Stimulated activated naive CD8-positive, alpha-beta T cell treated with anti-CD3 and anti-CD28 coated beads, Interleukin-15, amount 100 ng/mL, for 72 hours (primary cell): ENCODE results near the gene DCAF11.
"Not testable (repeated sequence)": the region's sequence is repeated elsewhere in the genome, so short reads cannot be mapped to it uniquely, and the experiment has no call there.

Experiments
- ATAC-seq: fragments of 150-1000 bp; cut with Tn5 transposase; 2 replicates; pipeline ENCODE4 v1.10.0; 2021; ENCODE audit warnings: mild to moderate bottlenecking, moderate library complexity
- DNase-seq, 2 donors: peaks; one replicate each; pipeline ENCODE4 v3.0.0; 2021 to 2022
- H3K27ac Mint-ChIP-seq, 2 donors: one replicate each; pipeline ENCODE4 v1.8.0; 2022; ENCODE audit warnings: mild to moderate bottlenecking in 2 of 2, mixed read lengths in 2 of 2, moderate library complexity in 2 of 2
- H3K27me3 Mint-ChIP-seq: one replicate; pipeline ENCODE4 v1.8.0; 2022; ENCODE audit warnings: mixed read lengths
- H3K4me1 Mint-ChIP-seq: one replicate; pipeline ENCODE4 v1.8.0; 2022; ENCODE audit warnings: mild to moderate bottlenecking, mixed read lengths
- H3K4me3 Mint-ChIP-seq, 2 donors: one replicate each; pipeline ENCODE4 v1.8.0; 2022; ENCODE audit warnings: mild to moderate bottlenecking in 2 of 2, mixed read lengths in 2 of 2, moderate library complexity in 1 of 2
- H3K9me3 Mint-ChIP-seq, 2 donors: one replicate each; pipeline ENCODE4 v1.8.0; 2022; ENCODE audit warnings: mixed read lengths in 2 of 2

The DCAF11 gene

GRCh38 chr14:24100197-24100981 lies 14.2 kb upstream of the DCAF11 start:
- H3K4me1 Mint-ChIP-seq, result peaks cover 23% of the 10 kb centered on the region
- DNase-seq, result no peak
- H3K27ac Mint-ChIP-seq, result no peak overlapping the region
- ATAC-seq, result no peak
- no peak overlapping the region for H3K4me3 Mint-ChIP-seq
- no peaks in the 10 kb centered on the region for H3K27me3 Mint-ChIP-seq
- H3K9me3 Mint-ChIP-seq, result no peaks in the 10 kb centered on the region

DNA sequence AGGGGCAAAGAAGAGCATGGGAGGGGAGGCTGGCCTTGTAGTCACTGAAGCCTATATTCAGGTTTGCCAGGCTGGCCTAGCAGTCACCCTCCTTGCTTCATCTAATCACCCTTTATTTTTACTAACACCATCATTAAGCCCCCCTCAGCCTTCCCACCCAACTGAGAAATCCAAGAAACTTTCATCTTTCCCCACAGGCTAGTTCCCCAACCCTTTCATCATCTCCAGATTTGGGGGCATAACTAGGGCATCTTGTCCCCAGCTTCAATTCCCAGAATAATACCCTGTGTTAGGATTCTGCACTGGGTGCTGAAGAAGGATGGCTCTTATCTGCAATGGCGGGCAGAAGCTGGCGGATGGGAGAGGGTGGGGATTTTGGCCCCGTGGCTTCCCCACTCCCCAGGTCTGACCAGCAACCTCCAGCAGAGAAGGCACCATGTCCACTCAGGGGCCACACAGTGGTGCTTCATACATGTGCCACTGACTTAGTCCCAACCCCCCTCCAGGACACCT lies 13.5 kb upstream of the DCAF11 start:
- DNase-seq (no peak), ATAC-seq (no peak)
- Mint-ChIP-seq H3K27me3 (no peaks in the 10 kb centered on the region), H3K4me1 (peaks cover 24% of the 10 kb centered on the region), H3K27ac (peak overlapping the region in 1 of 2 donors; percentile 12), H3K9me3 (no peaks in the 10 kb centered on the region), H3K4me3 (no peak overlapping the region)

DNA sequence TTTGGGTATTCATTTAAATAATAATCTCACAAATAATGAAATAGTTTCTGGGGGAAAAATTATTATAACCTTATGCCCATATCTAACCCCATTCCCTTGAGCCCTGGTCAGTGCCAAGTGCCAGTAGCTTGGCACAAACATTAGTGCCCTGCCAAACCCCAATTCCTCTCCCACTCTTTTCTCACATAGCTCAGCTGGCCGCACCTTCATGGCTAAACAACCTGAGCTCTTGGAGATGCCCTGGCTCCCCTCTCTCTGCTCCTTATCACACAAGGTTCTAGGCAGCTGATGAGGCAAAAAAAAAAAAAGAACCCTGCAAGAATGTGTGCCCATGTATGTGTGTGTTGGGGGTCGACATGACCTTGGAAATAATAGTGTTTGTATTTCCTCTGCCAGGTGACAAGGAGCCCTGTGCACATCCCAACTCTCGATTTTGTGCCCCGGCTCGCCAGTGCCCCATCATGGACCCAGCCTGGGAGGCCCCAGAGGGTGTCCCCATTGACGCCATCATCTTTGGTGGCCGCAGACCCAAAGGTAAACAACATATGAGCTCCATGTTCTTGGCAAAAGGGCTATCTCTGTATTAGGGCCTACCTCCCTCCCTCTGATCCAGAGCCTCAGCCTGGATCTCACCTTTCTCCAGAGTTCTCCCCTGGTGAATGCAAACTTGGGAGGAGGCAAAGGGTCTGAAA lies 12.1 kb upstream of the DCAF11 start:
- Mint-ChIP-seq H3K27me3 (no peaks in the 10 kb centered on the region), H3K4me3 (no peak overlapping the region), H3K4me1 (peaks cover 20% of the 10 kb centered on the region), H3K27ac (peak overlapping the region in 1 of 2 donors; percentile 6), H3K9me3 (no peaks in the 10 kb centered on the region)
- DNase-seq (no peak), ATAC-seq (no peak)

- H3K27me3 Mint-ChIP-seq, result no peaks in the 10 kb centered on the region
- no peak overlapping the region for H3K27ac Mint-ChIP-seq
- ATAC-seq (no peak), DNase-seq (no peak)
- H3K4me1 Mint-ChIP-seq, result peaks cover 17% of the 10 kb centered on the region
- no peaks in the 10 kb centered on the region for H3K9me3 Mint-ChIP-seq
- H3K4me3 Mint-ChIP-seq, result no peak overlapping the region
These were observed 11.1 kb upstream of the DCAF11 start for GRCh38 chr14:24103451-24103850.

- not testable (repeated sequence) for H3K27me3 Mint-ChIP-seq, H3K4me3 Mint-ChIP-seq, DNase-seq, H3K9me3 Mint-ChIP-seq, H3K27ac Mint-ChIP-seq, ATAC-seq
- H3K4me1 Mint-ChIP-seq, result peaks cover 28% of the 10 kb centered on the region
These were observed 8.9 kb upstream of the DCAF11 start for GRCh38 chr14:24105609-24106239.

DNA sequence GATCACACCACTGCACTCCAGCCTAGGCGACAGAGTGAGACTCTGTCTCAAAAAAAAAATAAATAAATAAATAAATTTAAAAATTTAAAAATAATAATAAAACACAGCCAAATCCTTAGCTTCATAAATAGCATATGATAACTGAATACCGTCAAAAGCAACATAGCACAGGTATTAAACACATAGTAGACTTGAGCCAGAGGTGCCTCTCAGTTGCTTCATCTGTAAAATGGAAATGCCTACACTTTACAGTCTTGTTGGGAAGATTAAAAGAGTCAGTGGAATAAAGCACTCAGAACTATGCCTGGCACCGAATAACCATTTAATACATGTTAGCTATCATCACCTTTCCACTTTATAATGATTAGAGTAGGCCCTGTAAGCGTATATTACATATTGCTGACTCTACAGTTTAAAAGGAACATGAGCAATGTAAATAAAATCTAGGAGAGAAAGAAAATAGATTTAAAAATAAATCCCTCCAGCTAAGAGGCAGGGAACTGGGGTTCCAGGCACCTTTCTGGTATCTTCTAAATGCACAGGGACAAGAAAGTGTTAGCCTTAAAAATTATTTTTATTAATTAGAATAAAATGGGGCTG lies 7.8 kb upstream of the DCAF11 start:
- H3K27ac Mint-ChIP-seq, result no peak overlapping the region
- H3K4me1 Mint-ChIP-seq, result peaks cover 28% of the 10 kb centered on the region
- no peaks in the 10 kb centered on the region for H3K9me3 Mint-ChIP-seq
- ATAC-seq (no peak), DNase-seq (no peak)
- no peaks in the 10 kb centered on the region for H3K27me3 Mint-ChIP-seq
- no peak overlapping the region for H3K4me3 Mint-ChIP-seq

DNA sequence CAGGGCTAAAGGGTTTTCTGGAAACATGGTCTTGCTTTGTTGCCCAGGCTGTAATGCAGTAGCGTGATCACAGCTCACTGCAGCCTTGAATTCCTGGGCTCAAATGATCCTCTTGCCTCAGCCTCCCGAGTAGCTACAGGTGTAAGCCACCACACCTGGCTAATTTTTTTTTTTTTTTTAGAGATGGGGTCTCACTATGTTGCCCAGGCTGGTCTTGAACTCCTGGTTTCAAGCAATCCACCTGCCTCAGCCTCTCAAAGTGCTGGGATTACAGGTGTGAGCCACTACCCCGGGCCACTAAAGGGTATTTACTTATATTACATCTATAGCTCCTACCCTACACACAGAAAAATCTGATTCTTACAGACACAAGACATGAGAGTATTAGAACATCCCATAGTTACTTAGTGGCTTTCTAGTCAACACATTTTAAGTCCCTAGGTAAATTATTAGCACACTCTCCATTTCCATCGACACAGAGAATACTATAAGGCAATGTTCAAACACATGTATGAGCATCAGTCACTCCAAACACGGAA lies 6.2 kb upstream of the DCAF11 start:
- peak; percentile 43 for ATAC-seq
- Mint-ChIP-seq H3K9me3 (no peaks in the 10 kb centered on the region), H3K4me1 (peaks cover 28% of the 10 kb centered on the region), H3K27ac (peak overlapping the region; percentile 88 to 94), H3K27me3 (no peaks in the 10 kb centered on the region), H3K4me3 (peak overlapping the region; percentile 7 to 10)
- DNase-seq, result no peak

DNA sequence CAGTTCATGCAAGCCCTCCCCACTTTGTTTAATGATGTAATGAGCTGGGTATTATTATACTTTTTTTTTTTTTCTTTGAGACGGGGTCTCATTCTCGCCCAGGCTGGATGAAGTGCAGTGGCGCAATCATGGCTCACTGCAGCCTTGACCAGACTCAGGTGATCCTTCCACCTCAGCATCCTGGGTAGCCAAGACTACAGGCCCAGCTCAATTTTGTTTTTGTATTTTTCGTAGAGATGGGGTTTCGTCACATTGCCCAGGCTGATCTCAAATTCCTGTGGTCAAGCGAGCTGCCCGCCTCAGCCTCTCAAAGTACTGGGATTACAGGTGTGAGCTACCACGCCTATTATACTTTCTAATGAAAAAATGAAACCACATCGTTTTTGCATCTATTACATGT lies 4.5 kb upstream of the DCAF11 start:
- ATAC-seq, result no peak
- H3K4me1 Mint-ChIP-seq, result peaks cover 27% of the 10 kb centered on the region
- no peak overlapping the region for H3K27ac Mint-ChIP-seq

DNA sequence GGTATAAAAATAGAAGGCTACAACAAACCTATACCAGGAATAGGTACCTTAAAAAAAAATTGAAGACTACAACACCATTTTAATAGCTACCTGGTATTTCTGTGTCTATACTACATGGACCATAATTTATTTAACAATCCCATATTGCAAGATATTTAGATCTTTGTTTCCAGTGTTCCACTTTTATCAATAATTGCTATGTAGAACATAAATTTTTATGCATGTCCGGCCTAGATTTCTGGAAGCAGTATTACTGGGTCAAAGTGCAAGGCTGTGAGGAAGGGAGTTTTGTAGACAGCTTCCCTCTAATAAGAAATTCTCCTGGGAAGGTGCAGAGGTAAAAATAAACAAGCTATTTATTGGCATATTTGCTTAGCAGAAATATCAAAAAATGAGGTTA lies 4.1 kb upstream of the DCAF11 start:
- H3K4me3 Mint-ChIP-seq, result no peak overlapping the region
- H3K27ac Mint-ChIP-seq, result no peak overlapping the region
- peaks cover 27% of the 10 kb centered on the region for H3K4me1 Mint-ChIP-seq
- no peaks in the 10 kb centered on the region for H3K9me3 Mint-ChIP-seq
- ATAC-seq (no peak), DNase-seq (no peak)
- H3K27me3 Mint-ChIP-seq, result no peaks in the 10 kb centered on the region

More for the DNA sequence above, 4.5 kb upstream of the DCAF11 start:
- Mint-ChIP-seq H3K9me3 (no peaks in the 10 kb centered on the region), H3K27me3 (no peaks in the 10 kb centered on the region), H3K4me3 (no peak overlapping the region)
- no peak for DNase-seq

GRCh38 chr14:24113379-24113800 lies 1.2 kb upstream of the DCAF11 start:
- Mint-ChIP-seq H3K4me3 (peak overlapping the region; percentile 94 to 97), H3K4me1 (peaks cover 33% of the 10 kb centered on the region)
- no peak for DNase-seq

DNA sequence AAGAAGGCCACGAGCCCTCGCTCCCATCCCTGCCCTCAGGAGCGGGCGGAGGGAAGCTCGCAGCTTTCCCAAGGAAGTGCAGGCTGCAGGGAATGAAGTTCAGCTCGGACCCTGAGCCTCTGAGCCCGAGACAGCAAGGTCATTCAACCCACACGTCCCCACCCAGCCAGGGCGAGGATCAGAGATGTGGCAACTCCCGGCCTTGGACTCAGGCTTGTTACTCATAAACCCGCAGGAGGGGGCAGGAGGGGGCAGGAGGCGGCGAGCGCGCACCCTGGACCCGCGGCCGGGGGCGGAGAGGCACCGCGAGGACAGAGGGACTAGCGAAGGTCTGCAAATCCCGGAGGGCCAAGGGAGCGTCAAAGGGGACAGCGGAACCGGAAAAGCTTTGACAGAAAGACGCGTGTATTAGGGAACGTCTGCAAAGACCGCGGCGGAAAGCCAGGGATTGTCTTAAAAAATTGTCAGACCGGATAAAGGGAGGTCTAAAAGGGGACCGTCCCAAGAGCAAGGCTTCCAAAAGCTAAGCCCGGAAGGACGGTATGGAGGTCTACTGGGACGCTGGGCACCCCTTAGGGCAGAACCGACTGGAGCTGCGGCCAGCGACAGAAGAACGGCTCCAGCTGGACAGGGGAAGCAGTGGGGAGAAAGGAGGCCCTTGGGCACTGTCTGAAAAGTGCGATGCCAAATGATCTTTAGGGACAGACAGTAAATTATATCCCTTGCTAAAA lies 611 bp upstream of the DCAF11 start:
- Mint-ChIP-seq H3K27me3 (no peaks in the 10 kb centered on the region), H3K9me3 (no peaks in the 10 kb centered on the region), H3K4me1 (peaks cover 28% of the 10 kb centered on the region), H3K4me3 (peak overlapping the region; percentile 94 to 97), H3K27ac (peak overlapping the region; percentile 98 to 99)
- DNase-seq (peak; percentile 86 to 92), ATAC-seq (peak; percentile 62)

More at GRCh38 chr14:24113379-24113800, 1.2 kb upstream of the DCAF11 start:
- ATAC-seq, result no peak
- H3K27ac Mint-ChIP-seq, result peak overlapping the region; percentile 98 to 99
- H3K27me3 Mint-ChIP-seq, result no peaks in the 10 kb centered on the region
- no peaks in the 10 kb centered on the region for H3K9me3 Mint-ChIP-seq

GRCh38 chr14:24115422-24116127 lies 998 bp downstream of the DCAF11 start:
- Mint-ChIP-seq H3K4me3 (peak overlapping the region; percentile 94 to 97), H3K9me3 (no peaks in the 10 kb centered on the region), H3K27me3 (no peaks in the 10 kb centered on the region), H3K27ac (peak overlapping the region; percentile 98 to 99), H3K4me1 (peaks cover 22% of the 10 kb centered on the region)
- ATAC-seq, result no peak
- no peak for DNase-seq

DNA sequence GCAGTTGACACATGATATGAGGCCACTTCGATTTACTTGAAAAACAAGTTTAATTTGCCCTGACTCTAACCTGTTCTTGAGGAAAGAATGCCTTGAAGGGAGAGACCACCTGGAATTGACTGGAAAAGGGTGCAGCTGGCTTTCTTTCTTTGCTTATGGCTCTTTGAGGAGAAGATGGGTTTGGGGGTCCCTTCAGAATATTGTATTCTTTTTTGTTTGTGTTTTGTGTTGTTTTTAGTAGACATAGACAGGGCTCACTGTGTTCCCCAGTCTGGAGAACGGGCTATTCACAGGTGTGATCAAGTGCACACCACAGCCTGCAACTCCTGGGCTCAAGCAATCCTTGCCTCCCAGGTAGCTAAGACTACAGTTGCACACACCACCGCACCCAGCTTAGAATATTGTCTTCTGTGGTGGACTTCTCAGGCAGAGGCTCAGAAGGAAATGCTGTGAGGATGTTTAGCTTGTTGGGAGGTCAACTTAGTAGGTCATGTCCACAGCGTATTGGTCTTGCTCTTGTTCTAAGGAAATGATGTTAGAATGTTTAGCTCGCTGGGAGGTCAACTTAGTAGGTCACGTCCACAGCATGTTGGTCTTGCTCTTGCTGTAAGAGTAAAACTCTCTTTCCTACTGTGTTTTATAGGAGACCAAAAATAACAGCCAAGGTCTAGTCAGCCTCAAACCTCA lies 1.7 kb downstream of the DCAF11 start:
- ATAC-seq, result no peak
- DNase-seq, result no peak
- no peaks in the 10 kb centered on the region for H3K9me3 Mint-ChIP-seq
- H3K27ac Mint-ChIP-seq, result peak overlapping the region; percentile 87 to 99
- no peaks in the 10 kb centered on the region for H3K27me3 Mint-ChIP-seq
- peak overlapping the region; percentile 94 to 97 for H3K4me3 Mint-ChIP-seq
- H3K4me1 Mint-ChIP-seq, result peaks cover 22% of the 10 kb centered on the region

DNA sequence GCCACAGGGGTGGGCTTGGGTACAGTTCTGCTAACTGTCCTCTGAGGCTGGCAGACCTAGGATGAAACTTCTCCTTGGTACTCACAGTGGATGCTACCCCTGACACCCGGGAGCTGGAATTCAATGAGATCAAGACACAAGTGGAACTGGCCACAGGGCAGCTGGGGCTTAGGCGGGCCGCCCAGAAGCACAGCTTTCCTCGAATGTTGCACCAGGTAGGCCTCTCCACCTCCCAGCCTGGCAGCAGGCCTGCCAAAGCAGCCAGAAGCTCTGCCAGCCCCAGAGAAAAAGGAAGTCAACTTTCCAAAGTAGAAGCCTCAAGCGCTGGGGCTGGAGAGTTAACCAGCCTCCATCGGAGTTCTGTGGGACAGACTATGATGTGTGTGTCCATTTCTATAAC lies 2.6 kb downstream of the DCAF11 start:
- Mint-ChIP-seq H3K9me3 (no peaks in the 10 kb centered on the region), H3K27me3 (no peaks in the 10 kb centered on the region), H3K27ac (no peak overlapping the region), H3K4me3 (no peak overlapping the region), H3K4me1 (peaks cover 22% of the 10 kb centered on the region)
- no peak for ATAC-seq
- DNase-seq, result no peak
